GM18511 (cell line): ENCODE measurements around the gene GUCA1A.
"Not testable (repeated sequence)": the region's sequence is repeated elsewhere in the genome, so short reads cannot be mapped to it uniquely, and the experiment has no call there.

Experiments used
- ATAC-seq: cut with Tn5 transposase; IDR thresholded peaks from one replicate; pipeline ENCODE4 v1.9.1; 2021; ENCODE audit warnings: mild to moderate bottlenecking, moderate library complexity; ENCODE audit not compliant: unreplicated experiment

The GUCA1A gene

GRCh38 chr6:42142118-42142835 is 30.9 kb upstream of the GUCA1A start, which contains the start of gene C6orf132:
TSS of gene C6orf132 (minus strand) at chr6:42142620. CDS start at chr6:42142444, 176 bp downstream.
- no peak for ATAC-seq

GRCh38 chr6:42147138-42147562 is 26.0 kb upstream of the GUCA1A start:
- no peak for ATAC-seq

DNA sequence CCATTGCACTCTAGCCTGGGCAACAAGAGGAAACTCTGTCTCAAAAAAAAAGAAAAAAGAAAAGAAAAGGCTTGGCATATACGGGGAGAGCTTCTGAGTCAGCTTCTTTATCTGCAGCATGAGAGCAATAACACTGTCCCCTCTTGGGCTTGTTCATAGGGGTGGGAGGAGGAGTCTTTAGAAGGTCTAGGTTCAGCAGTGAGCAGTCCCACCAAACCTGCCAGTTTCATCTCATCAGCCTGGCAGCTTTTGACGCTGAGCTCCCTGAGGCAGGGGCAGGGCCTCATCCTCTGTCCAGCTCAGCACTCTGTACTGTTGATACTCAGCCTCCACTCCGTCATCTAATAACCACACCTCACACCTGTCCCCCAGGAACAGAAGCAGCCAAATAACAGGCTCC is 25.1 kb upstream of the GUCA1A start:
- no peak for ATAC-seq

DNA sequence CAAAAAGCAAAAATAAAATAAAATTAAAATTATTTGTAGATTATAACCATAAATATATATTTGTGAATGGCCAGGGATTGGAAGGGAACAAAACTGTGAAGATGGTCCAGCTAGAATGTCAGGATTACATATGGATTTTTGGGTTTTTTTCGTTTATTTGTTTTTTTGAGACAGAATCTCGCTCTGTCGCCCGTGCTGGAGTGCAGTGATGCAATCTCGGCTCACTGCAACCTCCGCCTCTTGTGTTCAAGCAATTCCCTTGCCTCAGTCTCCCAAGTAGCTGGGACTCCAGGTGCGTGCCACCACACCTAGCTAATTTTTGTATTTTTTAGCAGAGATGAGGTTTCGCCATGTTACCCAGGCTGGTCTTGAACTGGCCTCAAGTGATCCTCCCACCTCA is 22.9 kb upstream of the GUCA1A start:
- no peak for ATAC-seq

DNA sequence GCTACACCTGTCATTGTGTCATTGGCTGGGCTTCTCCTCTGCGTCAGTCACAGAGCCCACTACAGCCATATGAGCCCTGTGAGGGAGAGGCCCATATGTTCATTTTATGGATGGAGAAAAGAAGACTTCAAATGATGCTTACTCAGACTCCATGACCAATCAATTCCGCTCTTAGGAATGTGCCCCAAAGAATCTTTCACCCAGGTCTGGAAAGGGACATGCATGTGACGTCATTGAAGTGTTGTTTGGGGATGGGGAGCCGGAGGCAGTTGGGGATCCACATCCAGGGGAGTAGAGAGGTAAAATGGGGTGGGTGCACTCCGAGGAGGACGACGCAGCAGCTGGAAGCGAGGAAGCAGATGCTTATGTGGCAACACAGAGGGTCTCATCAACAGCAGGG is 21.1 kb upstream of the GUCA1A start:
- ATAC-seq: no peak

GRCh38 chr6:42152528-42153213 is 20.5 kb upstream of the GUCA1A start:
- ATAC-seq: not testable (repeated sequence)

DNA sequence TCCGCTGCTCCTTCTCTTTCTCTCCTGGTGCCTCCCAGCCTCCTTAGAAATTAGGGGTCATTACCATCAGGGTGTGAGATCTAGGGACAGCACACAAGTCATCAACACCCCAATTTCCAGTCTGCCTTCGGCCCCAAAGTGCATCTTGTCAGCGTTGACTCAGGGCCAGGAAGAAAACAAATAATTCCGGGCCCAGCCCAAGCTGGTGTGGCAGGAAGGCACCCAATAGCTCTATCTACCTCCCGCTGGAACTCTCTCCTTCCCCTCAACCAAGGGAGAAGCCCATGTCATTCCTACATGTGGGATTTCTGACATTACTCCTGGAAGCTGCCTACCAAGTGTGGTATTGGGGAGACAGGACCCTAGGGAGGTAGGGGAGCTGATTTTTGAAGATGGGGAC is 19.2 kb upstream of the GUCA1A start:
- no peak for ATAC-seq

GRCh38 chr6:42154461-42155209 is 18.5 kb upstream of the GUCA1A start:
- no peak for ATAC-seq

DNA sequence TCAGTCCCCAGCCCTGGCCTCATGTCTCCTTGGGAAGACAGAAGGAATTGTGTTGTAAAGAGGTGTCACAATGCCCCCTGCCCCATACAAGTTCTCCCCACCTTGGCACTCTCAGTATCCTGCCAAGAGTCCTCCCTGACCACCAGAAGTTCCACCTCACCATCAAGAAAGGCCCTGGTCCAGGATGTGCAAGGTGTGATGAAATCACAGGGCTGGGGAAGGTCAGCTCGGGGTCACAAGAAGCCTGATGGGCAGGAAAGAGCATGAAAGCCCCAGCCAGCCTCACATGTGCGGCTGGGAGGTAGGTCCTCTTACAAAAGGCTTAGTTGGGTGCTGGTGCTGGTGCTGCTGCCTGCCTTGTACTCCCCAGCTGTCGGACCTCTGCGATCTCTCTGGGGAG is 17.9 kb upstream of the GUCA1A start:
- no peak for ATAC-seq

GRCh38 chr6:42156638-42157037 is 16.5 kb upstream of the GUCA1A start:
- no peak for ATAC-seq

DNA sequence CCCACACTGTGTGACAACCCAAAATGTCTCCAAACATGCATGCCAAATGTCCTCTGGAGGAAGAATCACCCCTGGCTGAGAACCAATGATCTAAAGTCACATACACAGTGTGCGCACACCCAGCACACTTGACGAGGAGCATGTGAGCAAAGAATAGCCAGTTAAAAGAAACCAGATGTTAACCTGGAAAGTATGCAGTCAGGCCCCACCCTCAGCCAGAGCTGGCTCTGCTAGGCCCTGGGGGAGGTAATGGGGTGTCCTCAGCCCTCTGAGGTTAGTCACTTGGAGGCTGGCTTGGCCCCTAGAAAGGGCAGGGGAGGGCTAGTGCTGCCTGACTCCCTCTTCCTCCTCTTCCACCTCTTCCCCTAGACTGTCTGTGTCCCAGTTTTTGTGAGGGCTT is 15.2 kb upstream of the GUCA1A start:
- no peak for ATAC-seq

GRCh38 chr6:42158631-42159030 is 14.5 kb upstream of the GUCA1A start:
- ATAC-seq: no peak

DNA sequence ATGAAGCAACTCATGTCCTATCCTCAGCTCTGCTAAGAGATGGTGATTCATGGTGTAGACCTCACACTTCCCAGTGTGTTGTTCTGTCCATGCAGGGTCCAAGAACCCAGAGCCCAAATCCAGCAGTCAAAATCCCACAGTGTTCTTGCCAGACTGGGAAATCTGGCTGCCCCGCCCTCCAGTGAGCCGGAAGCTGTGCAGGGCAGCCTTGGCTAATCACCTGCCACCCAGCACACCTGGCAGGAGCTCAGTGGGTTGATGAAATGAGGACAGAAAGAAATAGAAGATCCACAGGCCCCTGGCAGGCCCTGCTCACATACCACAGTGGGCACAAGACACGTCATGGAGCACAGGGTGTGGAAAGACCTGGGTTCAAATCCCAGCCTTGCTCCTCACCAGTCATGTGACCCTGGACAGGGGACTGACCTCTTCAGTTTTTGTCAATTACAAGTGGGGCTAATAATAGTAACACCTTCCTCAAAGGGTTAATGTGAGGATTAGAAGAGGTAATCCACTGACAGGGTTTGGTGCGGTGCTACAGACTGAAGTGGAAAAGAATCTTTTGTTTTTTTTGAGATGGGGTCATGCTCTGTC is 13.6 kb upstream of the GUCA1A start:
- ATAC-seq: no peak

GRCh38 chr6:42162384-42162783 is 10.8 kb upstream of the GUCA1A start:
- no peak for ATAC-seq

GRCh38 chr6:42162812-42163211 is 10.4 kb upstream of the GUCA1A start:
- ATAC-seq: no peak

GRCh38 chr6:42163981-42164380 is 9.2 kb upstream of the GUCA1A start:
- ATAC-seq: no peak

- no peak for ATAC-seq
Measured at GRCh38 chr6:42165016-42165415, 8.1 kb upstream of the GUCA1A start.

- no peak for ATAC-seq
Measured at GRCh38 chr6:42166444-42167141, 6.6 kb upstream of the GUCA1A start.

GRCh38 chr6:42168650-42169049 is 4.5 kb upstream of the GUCA1A start:
- ATAC-seq: no peak

DNA sequence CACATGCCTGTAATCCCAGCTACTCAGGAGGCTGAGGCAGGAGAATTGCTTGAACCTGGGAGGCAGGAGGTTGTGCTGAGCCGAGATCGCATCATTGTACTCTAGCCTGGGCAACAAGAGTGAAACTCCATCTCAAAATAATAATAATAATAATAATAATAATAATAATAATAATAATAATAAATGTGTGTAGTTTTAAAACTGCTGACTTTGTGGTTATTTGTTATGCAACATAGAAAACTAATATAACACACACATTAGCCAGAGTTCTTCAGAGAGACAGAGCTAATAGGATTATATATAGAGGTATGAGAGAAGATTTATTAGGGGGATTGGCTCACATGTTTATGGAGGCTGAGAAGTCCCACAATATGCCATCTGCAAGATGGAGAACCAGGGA is 3.4 kb upstream of the GUCA1A start:
- not testable (repeated sequence) for ATAC-seq
